ENCODE measurements around the gene NUDT8. TPM values are rescaled to one million over a fixed set of nuclear protein-coding genes. Genes with fewer than 3 reads are reported as not detected.

Gene NUDT8
- total RNA-seq, 1 donor from 2014 or later = 14.2 TPM

GRCh38 chr11:67613960-67614715, 15.6 kb downstream of the NUDT8 start:
- peaks cover 2% of the 10 kb centered on the region for H3K27me3 ChIP-seq (ENCODE audit: control insufficient read depth, insufficient read depth, low read length)
- peak; percentile 64 for DNase-seq (ENCODE audit: low read depth)
- H3K4me3 ChIP-seq (ENCODE audit: low read depth, low read length) = peak overlapping the region; percentile 42
- peak; percentile 79 for TF ChIP-seq CTCF (IDR thresholded peaks at IDR 0.05; ENCODE audit: insufficient read depth, low read length, severe bottlenecking)
- peaks cover 19% of the 10 kb centered on the region for H3K36me3 ChIP-seq (ENCODE audit: control insufficient read depth, insufficient read depth, low read length)
- no peak for FAIRE-seq

- Histone ChIP-seq H3K36me3 (ENCODE audit: control insufficient read depth, insufficient read depth, low read length) (peaks cover 22% of the 10 kb centered on the region), H3K27me3 (ENCODE audit: control insufficient read depth, insufficient read depth, low read length) (peaks cover 2% of the 10 kb centered on the region), H3K4me3 (ENCODE audit: low read depth, low read length) (peak overlapping the region; percentile 42)
- FAIRE-seq (peak; percentile 40), DNase-seq (ENCODE audit: low read depth) (no peak)
- TF ChIP-seq CTCF (IDR thresholded peaks at IDR 0.05; ENCODE audit: insufficient read depth, low read length, severe bottlenecking) = no peak
Measured at GRCh38 chr11:67613313-67613959, 16.3 kb downstream of the NUDT8 start.

GRCh38 chr11:67612751-67613150, 17.0 kb downstream of the NUDT8 start:
- H3K27me3 ChIP-seq (ENCODE audit: control insufficient read depth, insufficient read depth, low read length) = peaks cover 2% of the 10 kb centered on the region
- FAIRE-seq (no peak), DNase-seq (ENCODE audit: low read depth) (no peak)
- no peak for TF ChIP-seq CTCF (IDR thresholded peaks at IDR 0.05; ENCODE audit: insufficient read depth, low read length, severe bottlenecking)
- no peak overlapping the region for H3K4me3 ChIP-seq (ENCODE audit: low read depth, low read length)
- peaks cover 26% of the 10 kb centered on the region for H3K36me3 ChIP-seq (ENCODE audit: control insufficient read depth, insufficient read depth, low read length)

- no peak overlapping the region for H3K4me3 ChIP-seq (ENCODE audit: low read depth, low read length)
- no peak for TF ChIP-seq CTCF (IDR thresholded peaks at IDR 0.05; ENCODE audit: insufficient read depth, low read length, severe bottlenecking)
- FAIRE-seq (peak; percentile 28), DNase-seq (ENCODE audit: low read depth) (no peak)
- H3K36me3 ChIP-seq (ENCODE audit: control insufficient read depth, insufficient read depth, low read length) = peaks cover 26% of the 10 kb centered on the region
- H3K27me3 ChIP-seq (ENCODE audit: control insufficient read depth, insufficient read depth, low read length) = peaks cover 2% of the 10 kb centered on the region
Measured at GRCh38 chr11:67611704-67612587, 17.8 kb downstream of the NUDT8 start.

GRCh38 chr11:67611165-67611564, 18.6 kb downstream of the NUDT8 start:
- TF ChIP-seq CTCF (IDR thresholded peaks at IDR 0.05; ENCODE audit: insufficient read depth, low read length, severe bottlenecking) = no peak
- H3K4me3 ChIP-seq (ENCODE audit: low read depth, low read length) = no peak overlapping the region
- peaks cover 26% of the 10 kb centered on the region for H3K36me3 ChIP-seq (ENCODE audit: control insufficient read depth, insufficient read depth, low read length)
- peaks cover under 1% of the 10 kb centered on the region for H3K27me3 ChIP-seq (ENCODE audit: control insufficient read depth, insufficient read depth, low read length)
- no peak for DNase-seq (ENCODE audit: low read depth)
- no peak for FAIRE-seq
